AG09309 (cell line): Measurements from ENCODE around the gene PPARG.

Source experiments
- DNase-seq: peaks from one replicate; pipeline ENCODE4 v3.0.0-alpha.2; 2010; ENCODE audit warnings: low read depth
- H3K4me3 ChIP-seq: 2 replicates; pipeline ENCODE4 v1.5.1; 2011; ENCODE audit warnings: mild to moderate bottlenecking, low read depth, low read length, moderate library complexity; ENCODE audit not compliant: control insufficient read depth
- CTCF ChIP-seq: IDR thresholded peaks from 2 replicates; pipeline ENCODE4 v1.5.1; 2011; ENCODE audit warnings: mild to moderate bottlenecking, low read depth, low read length, inconsistent platforms; ENCODE audit not compliant: insufficient read depth, control insufficient read depth; ENCODE audit errors: missing control alignments

Gene PPARG

DNA sequence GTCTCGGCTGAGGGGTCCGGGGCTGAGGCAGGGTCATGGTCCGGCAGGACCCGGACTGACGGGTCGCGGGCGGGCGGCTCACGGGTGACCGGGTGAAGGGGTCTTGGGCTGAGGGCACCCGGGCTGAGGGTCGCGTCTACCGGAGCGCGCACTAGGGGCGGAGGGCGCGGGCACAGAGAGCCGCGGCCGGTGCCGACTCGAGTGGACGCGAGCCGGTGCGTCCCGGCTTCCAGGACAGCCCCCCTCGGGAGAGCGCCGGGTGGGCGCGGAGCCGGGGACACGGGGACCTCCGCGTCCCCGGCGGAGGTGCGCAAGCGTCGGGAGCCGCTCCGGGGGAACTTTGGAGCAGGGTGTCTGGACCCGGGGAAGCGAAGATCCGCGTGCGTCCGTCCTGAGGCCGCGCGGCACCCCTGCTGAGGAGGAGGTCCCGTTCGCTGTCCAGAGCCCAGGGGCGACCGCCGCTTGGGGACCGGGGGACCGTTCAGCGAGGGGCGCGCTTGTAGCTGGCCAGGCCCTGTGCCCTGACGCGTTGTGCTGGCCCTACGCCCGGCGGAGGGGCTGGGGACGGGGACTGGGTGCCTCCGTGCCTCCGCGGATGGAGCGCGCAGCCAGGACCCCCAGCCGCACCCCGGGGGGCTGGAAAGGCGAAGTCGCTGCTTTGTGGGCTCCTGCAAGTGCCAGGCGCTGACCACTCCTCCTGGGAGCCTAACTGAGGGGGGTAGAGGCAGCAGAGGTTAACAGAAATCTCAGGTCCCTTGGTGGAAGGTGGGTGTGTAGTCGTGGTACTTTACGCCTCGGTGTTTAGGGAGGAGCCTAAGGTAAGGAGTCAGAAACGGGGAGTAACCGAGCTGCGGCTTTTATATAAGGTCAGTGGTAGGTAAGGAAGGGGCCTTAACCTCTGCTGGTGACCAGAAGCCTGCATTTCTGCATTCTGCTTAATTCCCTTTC lies at the start of gene PPARG:
Gene PPARG (plus strand): TSS at position 889 of the 948 bp plus-strand sequence. CDS start 90,642 bp downstream, outside the sequence.
- no peak for DNase-seq
- peak within 1 kb of the TSS; percentile 44 for H3K4me3 ChIP-seq
- TF ChIP-seq CTCF, result no peak

GRCh38 chr3:12239301-12239700 lies 49.6 kb upstream of the PPARG start:
- no peak for DNase-seq

DNA sequence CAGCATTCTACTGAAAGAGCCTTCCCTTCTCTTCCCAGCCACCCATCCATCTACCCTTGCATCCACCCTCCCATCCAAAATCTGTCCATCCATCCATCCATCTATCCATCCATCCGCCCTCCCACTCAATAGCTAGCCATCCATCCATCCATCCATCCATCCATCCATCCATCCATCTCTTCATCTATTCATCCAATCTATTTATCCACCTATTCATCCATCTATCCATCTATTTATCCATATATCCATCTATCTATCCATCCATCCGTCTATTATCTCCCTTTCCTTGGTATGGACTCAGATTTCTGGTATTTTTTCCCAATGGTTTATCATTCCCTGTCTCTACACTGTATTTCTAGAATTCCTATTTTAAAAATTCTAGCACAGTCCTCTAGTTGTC lies 46.1 kb upstream of the PPARG start:
- TF ChIP-seq CTCF, result no peak
- DNase-seq, result no peak
- H3K4me3 ChIP-seq, result no peak overlapping the region

More at GRCh38 chr3:12239301-12239700, 49.6 kb upstream of the PPARG start:
- H3K4me3 ChIP-seq, result no peak overlapping the region
- no peak for TF ChIP-seq CTCF

DNA sequence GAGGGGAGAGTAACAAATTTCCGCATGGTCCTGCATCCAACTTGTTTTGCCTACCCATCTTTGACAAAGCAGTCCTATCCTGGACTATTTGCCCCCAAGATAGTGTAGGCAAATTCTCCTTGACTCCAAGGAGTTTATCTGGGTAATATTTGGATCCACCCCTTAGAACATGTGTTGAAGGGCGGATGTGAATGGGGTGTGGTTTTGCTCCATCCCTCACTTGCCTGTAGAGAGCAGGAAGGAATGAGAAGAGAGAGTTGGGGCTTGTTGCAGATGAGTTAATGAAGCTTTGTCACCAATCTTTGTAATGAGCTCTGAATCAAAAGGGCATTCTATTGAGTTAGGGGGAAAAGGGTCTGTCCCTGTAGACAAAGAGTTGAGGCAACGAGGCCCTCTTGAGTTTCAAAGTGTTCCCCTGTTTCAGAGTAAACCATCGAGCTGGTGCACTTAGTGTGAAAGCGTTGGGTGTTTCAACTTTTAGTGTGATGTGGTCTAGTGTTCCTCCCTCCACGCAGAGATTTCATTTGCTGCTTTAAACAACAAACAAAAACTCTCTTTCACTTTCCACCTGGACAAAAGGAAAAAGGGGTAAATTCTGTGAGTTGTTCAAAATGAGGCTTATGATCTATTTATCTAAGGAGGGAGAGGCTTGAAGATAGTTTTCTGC lies 42.2 kb upstream of the PPARG start:
- no peak overlapping the region for H3K4me3 ChIP-seq
- no peak for TF ChIP-seq CTCF
- DNase-seq, result no peak

- DNase-seq, result no peak
- H3K4me3 ChIP-seq, result no peak overlapping the region
- TF ChIP-seq CTCF, result no peak
Measured at GRCh38 chr3:12247411-12247810, 41.5 kb upstream of the PPARG start.

GRCh38 chr3:12249519-12249918 lies 39.4 kb upstream of the PPARG start:
- no peak for TF ChIP-seq CTCF
- H3K4me3 ChIP-seq, result no peak overlapping the region
- DNase-seq, result no peak
